Neural cell (in vitro differentiated cells): Measurements from ENCODE around the gene BSX. TPM values are rescaled to one million over a fixed set of nuclear protein-coding genes. Genes with fewer than 3 reads are reported as not detected.

Experiments used
- H2AFZ ChIP-seq: fragments of 200-600, 300-800 bp; sonication (generic), shearing (Covaris generic); 2 replicates; pipeline ENCODE4 v1.6.0; 2014; ENCODE audit warnings: low read depth, mild to moderate bottlenecking, antibody characterized with exemption, low read length, moderate library complexity
- H3F3A ChIP-seq: fragments of 200-600 bp; shearing (Covaris generic); 2 replicates; pipeline ENCODE4 v1.6.1; 2016; ENCODE audit warnings: mild to moderate bottlenecking, moderate library complexity, mixed read lengths, antibody characterized with exemption, low read length; ENCODE audit not compliant: insufficient read depth, poor library complexity, severe bottlenecking
- H3K27ac ChIP-seq: fragments of 200-600, 300-800 bp; sonication (generic), shearing (Covaris generic); 2 replicates; pipeline ENCODE4 v1.5.1; 2014; ENCODE audit warnings: mild to moderate bottlenecking, low read length, moderate library complexity
- H3K27me3 ChIP-seq: fragments of 300-800, 200-600 bp; sonication (generic), shearing (Covaris generic); 2 replicates; pipeline ENCODE4 v1.6.0; 2014; ENCODE audit warnings: mild to moderate bottlenecking, low read depth, low read length, moderate library complexity; ENCODE audit not compliant: insufficient read depth
- H3K36me3 ChIP-seq: fragments of 300-800, 200-600 bp; sonication (generic), shearing (Covaris generic); 2 replicates; pipeline ENCODE4 v1.5.1; 2014; ENCODE audit warnings: mild to moderate bottlenecking, antibody characterized with exemption, low read length, moderate library complexity; ENCODE audit not compliant: insufficient read depth
- H3K4me2 ChIP-seq: fragments of 300-800, 200-600 bp; sonication (generic), shearing (Covaris generic); 2 replicates; pipeline ENCODE4 v1.6.0; 2014; ENCODE audit warnings: mild to moderate bottlenecking, low read length
- H3K4me3 ChIP-seq: fragments of 300-800, 200-600 bp; sonication (generic), shearing (Covaris generic); 2 replicates; pipeline ENCODE4 v1.5.1; 2014; ENCODE audit warnings: mild to moderate bottlenecking, low read length, moderate library complexity
- H3K79me2 ChIP-seq: fragments of 200-600 bp; shearing (Covaris generic); replicated peaks from 2 replicates; pipeline ENCODE4 v1.6.0; 2014; ENCODE audit warnings: mild to moderate bottlenecking, low read length, moderate library complexity; ENCODE audit not compliant: insufficient read depth
- H3K9ac ChIP-seq: fragments of 300-800, 200-600 bp; sonication (generic), shearing (Covaris generic); 2 replicates; pipeline ENCODE4 v1.6.1; 2016; ENCODE audit warnings: mild to moderate bottlenecking, low read length, mixed read lengths
- H3K9me2 ChIP-seq: fragments of 200-600 bp; shearing (Covaris generic); 2 replicates; pipeline ENCODE4 v1.6.1; 2016; ENCODE audit warnings: mild to moderate bottlenecking, low read length, mixed read lengths; ENCODE audit not compliant: insufficient read depth
- H3K9me3 ChIP-seq: fragments of 200-600, 300-800 bp; sonication (generic), shearing (Covaris generic); 2 replicates; pipeline ENCODE4 v1.6.1; 2016; ENCODE audit warnings: mild to moderate bottlenecking, mixed run types, low read length, moderate library complexity, mixed read lengths
- H4K20me1 ChIP-seq: fragments of 200-600 bp; shearing (Covaris generic); 2 replicates; pipeline ENCODE4 v1.6.1; 2016; ENCODE audit warnings: mild to moderate bottlenecking, mixed run types; ENCODE audit not compliant: insufficient read depth
- EP300 ChIP-seq: fragments of 450-650 bp; conservative IDR thresholded peaks from 2 replicates; pipeline ENCODE4 v1.6.1; 2014; ENCODE audit warnings: antibody characterized with exemption, mild to moderate bottlenecking, moderate library complexity; ENCODE audit not compliant: poor library complexity, severe bottlenecking
- EZH2 ChIP-seq: fragments of 200-600, 300-800 bp; shearing (Covaris generic), sonication (generic); IDR thresholded peaks from 2 replicates; pipeline ENCODE4 v1.6.1; 2014; ENCODE audit warnings: antibody characterized with exemption, low read length, borderline replicate concordance, mild to moderate bottlenecking; ENCODE audit not compliant: insufficient read depth, poor library complexity, severe bottlenecking
- MXI1 ChIP-seq: fragments of 450-650 bp; conservative IDR thresholded peaks from 2 replicates; pipeline ENCODE4 v1.6.1; 2014; ENCODE audit warnings: antibody characterized with exemption, mild to moderate bottlenecking; ENCODE audit not compliant: poor library complexity, severe bottlenecking
- POLR2AphosphoS5 ChIP-seq: IDR thresholded peaks from 2 replicates; pipeline ENCODE4 v1.6.1; 2012
- RAD21 ChIP-seq: fragments of 450-650 bp; conservative IDR thresholded peaks from 2 replicates; pipeline ENCODE4 v1.6.1; 2014; ENCODE audit warnings: antibody characterized with exemption, mild to moderate bottlenecking, moderate library complexity
- SMC3 ChIP-seq: fragments of 450-650 bp; conservative IDR thresholded peaks from 2 replicates; pipeline ENCODE4 v1.6.1; 2014; ENCODE audit warnings: antibody characterized with exemption, mild to moderate bottlenecking, moderate library complexity; ENCODE audit not compliant: poor library complexity
- TAF1 ChIP-seq: IDR thresholded peaks from 2 replicates; pipeline ENCODE4 v1.6.1; 2012; ENCODE audit warnings: low read depth
- polyA plus RNA-seq: library from polyadenylated mRNA; depleted of rRNA; stranded (reverse); fragments of >200 nt; gene quantifications from 2 replicates; pipeline ENCODE4 v1.2.3, GENCODE V29; 2014
- TF ChIP-seq, protein P1 (sequence below): fragments of 450-650 bp; IDR thresholded peaks from 2 replicates; pipeline ENCODE4 v1.5.1; 2014; ENCODE audit warnings: antibody characterized with exemption, mild to moderate bottlenecking, moderate library complexity; ENCODE audit not compliant: poor library complexity, severe bottlenecking
- TF ChIP-seq, protein P2 (sequence below): IDR thresholded peaks from 2 replicates; pipeline ENCODE4 v1.6.1; 2012; ENCODE audit warnings: borderline replicate concordance

BSX gene
- polyA plus RNA-seq, 1 donor from 2014 or later: not detected

DNA sequence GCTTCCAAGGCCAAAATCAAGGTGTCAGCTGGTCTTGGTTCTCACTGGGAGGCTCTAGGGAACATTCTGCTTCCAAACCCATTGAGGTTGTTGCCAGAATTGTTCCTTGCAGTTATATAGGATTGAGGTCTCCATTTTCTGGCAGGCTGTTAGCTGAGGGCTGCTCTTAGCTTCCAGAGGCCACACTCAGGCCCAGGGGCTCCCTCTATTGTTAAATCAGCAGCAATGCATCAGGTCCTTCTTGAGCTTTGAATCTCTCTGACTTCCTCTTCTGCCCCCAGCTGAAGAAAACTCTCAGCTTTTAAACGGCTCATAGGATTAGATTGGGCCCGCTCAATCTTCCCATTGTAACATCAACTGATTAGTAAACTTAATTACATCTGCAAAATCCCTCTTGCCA lies 39.3 kb upstream of the BSX start:
- no peaks in the 10 kb centered on the region for H4K20me1 ChIP-seq
- H3F3A ChIP-seq: no peaks in the 10 kb centered on the region
- no peak overlapping the region for H2AFZ ChIP-seq
- no peaks in the 10 kb centered on the region for H3K36me3 ChIP-seq
- no peaks in the 10 kb centered on the region for H3K9me3 ChIP-seq
- H3K4me3 ChIP-seq: no peak overlapping the region
- no peak overlapping the region for H3K27ac ChIP-seq
- no peaks in the 10 kb centered on the region for H3K9me2 ChIP-seq
- no peak for TF ChIP-seq EP300
- TF ChIP-seq, protein P1, sequence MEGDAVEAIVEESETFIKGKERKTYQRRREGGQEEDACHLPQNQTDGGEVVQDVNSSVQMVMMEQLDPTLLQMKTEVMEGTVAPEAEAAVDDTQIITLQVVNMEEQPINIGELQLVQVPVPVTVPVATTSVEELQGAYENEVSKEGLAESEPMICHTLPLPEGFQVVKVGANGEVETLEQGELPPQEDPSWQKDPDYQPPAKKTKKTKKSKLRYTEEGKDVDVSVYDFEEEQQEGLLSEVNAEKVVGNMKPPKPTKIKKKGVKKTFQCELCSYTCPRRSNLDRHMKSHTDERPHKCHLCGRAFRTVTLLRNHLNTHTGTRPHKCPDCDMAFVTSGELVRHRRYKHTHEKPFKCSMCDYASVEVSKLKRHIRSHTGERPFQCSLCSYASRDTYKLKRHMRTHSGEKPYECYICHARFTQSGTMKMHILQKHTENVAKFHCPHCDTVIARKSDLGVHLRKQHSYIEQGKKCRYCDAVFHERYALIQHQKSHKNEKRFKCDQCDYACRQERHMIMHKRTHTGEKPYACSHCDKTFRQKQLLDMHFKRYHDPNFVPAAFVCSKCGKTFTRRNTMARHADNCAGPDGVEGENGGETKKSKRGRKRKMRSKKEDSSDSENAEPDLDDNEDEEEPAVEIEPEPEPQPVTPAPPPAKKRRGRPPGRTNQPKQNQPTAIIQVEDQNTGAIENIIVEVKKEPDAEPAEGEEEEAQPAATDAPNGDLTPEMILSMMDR: no peak
- no peak for TF ChIP-seq MXI1
- TF ChIP-seq TAF1: no peak
- no peak for TF ChIP-seq SMC3
- no peak for TF ChIP-seq POLR2AphosphoS5
- TF ChIP-seq EZH2: no peak
- no peak overlapping the region for H3K4me2 ChIP-seq
- H3K27me3 ChIP-seq: no peaks in the 10 kb centered on the region
- H3K79me2 ChIP-seq: no peaks in the 10 kb centered on the region
- H3K9ac ChIP-seq: no peak overlapping the region

DNA sequence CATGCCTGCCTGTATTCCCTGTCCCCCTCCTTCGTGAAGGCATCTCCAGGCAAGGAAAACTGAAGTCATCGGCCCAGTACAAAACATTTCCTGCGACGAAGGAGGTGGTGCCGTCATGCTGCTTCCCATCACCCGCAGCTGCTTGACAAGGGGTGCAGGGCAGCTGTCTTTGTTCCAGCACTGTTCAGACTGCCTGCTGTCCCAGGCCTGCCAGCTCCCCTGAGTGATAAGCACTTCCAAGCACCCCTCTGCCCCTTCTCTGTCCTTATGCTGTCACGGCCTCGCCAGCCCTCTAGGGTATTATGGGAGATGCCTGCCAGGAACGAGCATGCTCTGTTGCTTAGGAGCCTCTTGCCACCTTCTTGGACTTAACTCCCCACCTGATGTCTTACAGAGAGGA lies 37.1 kb upstream of the BSX start:
- Histone ChIP-seq H3K4me3 (no peak overlapping the region), H3K27me3 (no peaks in the 10 kb centered on the region), H3K9ac (no peak overlapping the region), H3K36me3 (no peaks in the 10 kb centered on the region), H3K9me3 (no peaks in the 10 kb centered on the region), H3F3A (no peaks in the 10 kb centered on the region), H3K27ac (no peak overlapping the region), H3K4me2 (no peak overlapping the region), H3K79me2 (no peaks in the 10 kb centered on the region), H3K9me2 (no peaks in the 10 kb centered on the region), H4K20me1 (no peaks in the 10 kb centered on the region), H2AFZ (no peak overlapping the region)
- no peak for TF ChIP-seq MXI1
- no peak for TF ChIP-seq RAD21
- no peak for TF ChIP-seq POLR2AphosphoS5
- no peak for TF ChIP-seq EZH2
- no peak for TF ChIP-seq TAF1
- no peak for TF ChIP-seq EP300
- TF ChIP-seq, protein P1: no peak
- TF ChIP-seq, protein P2, sequence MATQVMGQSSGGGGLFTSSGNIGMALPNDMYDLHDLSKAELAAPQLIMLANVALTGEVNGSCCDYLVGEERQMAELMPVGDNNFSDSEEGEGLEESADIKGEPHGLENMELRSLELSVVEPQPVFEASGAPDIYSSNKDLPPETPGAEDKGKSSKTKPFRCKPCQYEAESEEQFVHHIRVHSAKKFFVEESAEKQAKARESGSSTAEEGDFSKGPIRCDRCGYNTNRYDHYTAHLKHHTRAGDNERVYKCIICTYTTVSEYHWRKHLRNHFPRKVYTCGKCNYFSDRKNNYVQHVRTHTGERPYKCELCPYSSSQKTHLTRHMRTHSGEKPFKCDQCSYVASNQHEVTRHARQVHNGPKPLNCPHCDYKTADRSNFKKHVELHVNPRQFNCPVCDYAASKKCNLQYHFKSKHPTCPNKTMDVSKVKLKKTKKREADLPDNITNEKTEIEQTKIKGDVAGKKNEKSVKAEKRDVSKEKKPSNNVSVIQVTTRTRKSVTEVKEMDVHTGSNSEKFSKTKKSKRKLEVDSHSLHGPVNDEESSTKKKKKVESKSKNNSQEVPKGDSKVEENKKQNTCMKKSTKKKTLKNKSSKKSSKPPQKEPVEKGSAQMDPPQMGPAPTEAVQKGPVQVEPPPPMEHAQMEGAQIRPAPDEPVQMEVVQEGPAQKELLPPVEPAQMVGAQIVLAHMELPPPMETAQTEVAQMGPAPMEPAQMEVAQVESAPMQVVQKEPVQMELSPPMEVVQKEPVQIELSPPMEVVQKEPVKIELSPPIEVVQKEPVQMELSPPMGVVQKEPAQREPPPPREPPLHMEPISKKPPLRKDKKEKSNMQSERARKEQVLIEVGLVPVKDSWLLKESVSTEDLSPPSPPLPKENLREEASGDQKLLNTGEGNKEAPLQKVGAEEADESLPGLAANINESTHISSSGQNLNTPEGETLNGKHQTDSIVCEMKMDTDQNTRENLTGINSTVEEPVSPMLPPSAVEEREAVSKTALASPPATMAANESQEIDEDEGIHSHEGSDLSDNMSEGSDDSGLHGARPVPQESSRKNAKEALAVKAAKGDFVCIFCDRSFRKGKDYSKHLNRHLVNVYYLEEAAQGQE: no peak
- no peak for TF ChIP-seq SMC3
